Measurements from ENCODE around the gene NTMT1. TPM values are rescaled to one million over a fixed set of nuclear protein-coding genes. Genes with fewer than 3 reads are reported as not detected.
A peak's percentile ranks its signal among the peaks of the same experiment; 100 is the strongest.

Gene NTMT1
- total and polyA plus RNA-seq, 9 of the 15 experiments (the other 6 are each of a cell fraction or from before 2014, with no cell fraction given), result 42.1 to 116 (median 74.7) TPM

DNA sequence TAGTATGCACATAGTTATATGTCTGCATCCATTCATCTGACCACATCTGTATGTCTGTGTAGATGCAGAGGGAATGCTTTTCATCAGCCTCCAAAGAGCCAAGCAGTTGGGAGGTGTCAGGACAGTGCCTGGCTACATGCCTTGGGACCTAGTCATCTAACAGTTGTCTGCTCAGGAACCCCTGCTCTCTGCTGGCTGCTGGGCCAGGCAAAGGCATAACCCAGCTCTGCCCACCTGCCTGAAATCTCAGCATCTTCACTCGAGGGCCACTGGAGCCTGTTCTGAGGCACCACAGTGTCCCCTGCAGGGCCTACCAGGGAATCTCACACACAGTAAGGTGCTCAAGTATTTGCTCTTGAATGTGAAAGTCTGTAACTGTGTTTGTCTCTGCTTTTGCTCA is 8.8 kb upstream of the NTMT1 start:
- ChIA-PET POLR2A (interaction anchor here (1.0 kb wide), 1 partner anchor 489 kb away, joined by 5 read pairs; no protein-coding TSS in a partner anchor), CTCF (ENCODE audit: low intra/inter-chr PET ratio) (interaction anchor here (1.1 kb wide), 1 partner anchor 478 kb away, joined by 5 read pairs; no protein-coding TSS in a partner anchor)
- intact Hi-C loops (cut with micrococcal nuclease) (no loop called here), in situ Hi-C loops (cut with MboI) (loop anchor here (5.0 to 25.0 kb wide), 2 partner anchors 280 to 485 kb away; no protein-coding TSS in a partner anchor)
- H3K9me3 ChIP-seq (replicated peaks; ENCODE audit: control insufficient read depth, insufficient read depth, low read depth, low read length), result no peaks in the 10 kb centered on the region
- no peak overlapping the region for H2AFZ ChIP-seq (ENCODE audit: low read depth, low read length)
- no peak for FAIRE-seq
- DNase-seq (ENCODE audit: extremely low read depth in 1 of 4, low spot score in 3 of 4), result peak in 1 of 4 experiments; percentile 39
- peaks cover 7 to 49% of the 10 kb centered on the region in 2 experiments; a peak in 4 of 5 replicates for H3K27me3 ChIP-seq (ENCODE audit: control insufficient read depth in 2 of 2, insufficient read depth in 2 of 2, low read length in 2 of 2)
- H3K27ac ChIP-seq (ENCODE audit: extremely low read depth, low read depth, low read length), result no peak overlapping the region
- no TSS peak for BruUV-seq (replicated peaks)
- no peaks in the 10 kb centered on the region for H3K79me2 ChIP-seq (ENCODE audit: control insufficient read depth, insufficient read depth, low read length)
- no peak overlapping the region for H3K9ac ChIP-seq (ENCODE audit: insufficient read depth in 1 of 2, low read depth in 2 of 2, low read length in 2 of 2)
- H3K4me2 ChIP-seq (ENCODE audit: insufficient read depth, low read length), result no peak overlapping the region
- peaks cover 0 to 32% of the 10 kb centered on the region in 2 experiments; a peak in 4 of 5 replicates for H3K4me1 ChIP-seq (replicated peaks in 1 of 2; ENCODE audit: control insufficient read depth in 2 of 2, insufficient read depth in 2 of 2, low read length in 2 of 2)
- H3K9me1 ChIP-seq (ENCODE audit: control insufficient read depth, insufficient read depth, low read length), result no peaks in the 10 kb centered on the region
- 0 out of 2 replicates have a peak, but pooled peaks cover 1% of the 10 kb centered on the region for H4K20me1 ChIP-seq (replicated peaks; ENCODE audit: control insufficient read depth, insufficient read depth, low read length)
- H3K4me3 ChIP-seq, result no peak overlapping the region
- 0% methylated on average over 1 of the region's 1 CpG for WGBS (ENCODE audit: insufficient coverage, low coverage, missing lambda C conversion rate)
- no peaks in the 10 kb centered on the region for H3K36me3 ChIP-seq (ENCODE audit: control insufficient read depth, insufficient read depth, low read length)
- ATAC-seq, result peak; percentile 56
- TF ChIP-seq, protein P1, sequence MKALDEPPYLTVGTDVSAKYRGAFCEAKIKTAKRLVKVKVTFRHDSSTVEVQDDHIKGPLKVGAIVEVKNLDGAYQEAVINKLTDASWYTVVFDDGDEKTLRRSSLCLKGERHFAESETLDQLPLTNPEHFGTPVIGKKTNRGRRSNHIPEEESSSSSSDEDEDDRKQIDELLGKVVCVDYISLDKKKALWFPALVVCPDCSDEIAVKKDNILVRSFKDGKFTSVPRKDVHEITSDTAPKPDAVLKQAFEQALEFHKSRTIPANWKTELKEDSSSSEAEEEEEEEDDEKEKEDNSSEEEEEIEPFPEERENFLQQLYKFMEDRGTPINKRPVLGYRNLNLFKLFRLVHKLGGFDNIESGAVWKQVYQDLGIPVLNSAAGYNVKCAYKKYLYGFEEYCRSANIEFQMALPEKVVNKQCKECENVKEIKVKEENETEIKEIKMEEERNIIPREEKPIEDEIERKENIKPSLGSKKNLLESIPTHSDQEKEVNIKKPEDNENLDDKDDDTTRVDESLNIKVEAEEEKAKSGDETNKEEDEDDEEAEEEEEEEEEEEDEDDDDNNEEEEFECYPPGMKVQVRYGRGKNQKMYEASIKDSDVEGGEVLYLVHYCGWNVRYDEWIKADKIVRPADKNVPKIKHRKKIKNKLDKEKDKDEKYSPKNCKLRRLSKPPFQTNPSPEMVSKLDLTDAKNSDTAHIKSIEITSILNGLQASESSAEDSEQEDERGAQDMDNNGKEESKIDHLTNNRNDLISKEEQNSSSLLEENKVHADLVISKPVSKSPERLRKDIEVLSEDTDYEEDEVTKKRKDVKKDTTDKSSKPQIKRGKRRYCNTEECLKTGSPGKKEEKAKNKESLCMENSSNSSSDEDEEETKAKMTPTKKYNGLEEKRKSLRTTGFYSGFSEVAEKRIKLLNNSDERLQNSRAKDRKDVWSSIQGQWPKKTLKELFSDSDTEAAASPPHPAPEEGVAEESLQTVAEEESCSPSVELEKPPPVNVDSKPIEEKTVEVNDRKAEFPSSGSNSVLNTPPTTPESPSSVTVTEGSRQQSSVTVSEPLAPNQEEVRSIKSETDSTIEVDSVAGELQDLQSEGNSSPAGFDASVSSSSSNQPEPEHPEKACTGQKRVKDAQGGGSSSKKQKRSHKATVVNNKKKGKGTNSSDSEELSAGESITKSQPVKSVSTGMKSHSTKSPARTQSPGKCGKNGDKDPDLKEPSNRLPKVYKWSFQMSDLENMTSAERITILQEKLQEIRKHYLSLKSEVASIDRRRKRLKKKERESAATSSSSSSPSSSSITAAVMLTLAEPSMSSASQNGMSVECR (CRISPR knock-in tag; IDR thresholded peaks at IDR 0.05), result 0 out of 2 replicates have a peak, but pooled peaks have one; percentile 26
- TF ChIP-seq SAFB (IDR thresholded peaks at IDR 0.05; ENCODE audit: borderline replicate concordance, low read depth, low read length), result no peak
- peak; percentile 40; the same call in 1 of the 2 replicates for TF ChIP-seq SMC3 (conservative IDR thresholded peaks at IDR 0.05; ENCODE audit: insufficient read depth, low read depth, low read length)
- TF ChIP-seq FOXK1 (CRISPR knock-in tag; IDR thresholded peaks at IDR 0.05; ENCODE audit: borderline replicate concordance), result no peak
- TF ChIP-seq TEAD1 (CRISPR knock-in tag; IDR thresholded peaks at IDR 0.05), result 0 out of 4 replicates have a peak, but pooled peaks of 1 of the 2 experiments have one; percentile 36
- TF ChIP-seq ZNF134 (CRISPR knock-in tag; conservative IDR thresholded peaks at IDR 0.05), result no peak
- peak; percentile 47; the same call in 1 of the 2 replicates for TF ChIP-seq CTBP1 (IDR thresholded peaks at IDR 0.05; ENCODE audit: borderline replicate concordance)
- TF ChIP-seq, protein P2, sequence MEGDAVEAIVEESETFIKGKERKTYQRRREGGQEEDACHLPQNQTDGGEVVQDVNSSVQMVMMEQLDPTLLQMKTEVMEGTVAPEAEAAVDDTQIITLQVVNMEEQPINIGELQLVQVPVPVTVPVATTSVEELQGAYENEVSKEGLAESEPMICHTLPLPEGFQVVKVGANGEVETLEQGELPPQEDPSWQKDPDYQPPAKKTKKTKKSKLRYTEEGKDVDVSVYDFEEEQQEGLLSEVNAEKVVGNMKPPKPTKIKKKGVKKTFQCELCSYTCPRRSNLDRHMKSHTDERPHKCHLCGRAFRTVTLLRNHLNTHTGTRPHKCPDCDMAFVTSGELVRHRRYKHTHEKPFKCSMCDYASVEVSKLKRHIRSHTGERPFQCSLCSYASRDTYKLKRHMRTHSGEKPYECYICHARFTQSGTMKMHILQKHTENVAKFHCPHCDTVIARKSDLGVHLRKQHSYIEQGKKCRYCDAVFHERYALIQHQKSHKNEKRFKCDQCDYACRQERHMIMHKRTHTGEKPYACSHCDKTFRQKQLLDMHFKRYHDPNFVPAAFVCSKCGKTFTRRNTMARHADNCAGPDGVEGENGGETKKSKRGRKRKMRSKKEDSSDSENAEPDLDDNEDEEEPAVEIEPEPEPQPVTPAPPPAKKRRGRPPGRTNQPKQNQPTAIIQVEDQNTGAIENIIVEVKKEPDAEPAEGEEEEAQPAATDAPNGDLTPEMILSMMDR (IDR thresholded peaks at IDR 0.05 in 2 of 3, conservative IDR thresholded peaks at IDR 0.05 in 1 of 3; ENCODE audit: insufficient read depth in 2 of 3, low read depth in 1 of 3, low read length in 3 of 3), result peak; percentile 57 to 64 (median 61)
- peak in 1 of 2 experiments; percentile 62; a peak in 3 of 4 replicates for TF ChIP-seq RAD21 (CRISPR knock-in tag; conservative IDR thresholded peaks at IDR 0.05 in 1 of 2, IDR thresholded peaks at IDR 0.05 in 1 of 2)
- TF ChIP-seq PHF21A (IDR thresholded peaks at IDR 0.05; ENCODE audit: borderline replicate concordance, low read depth), result peak; percentile 81; the same call in 1 of the 2 replicates
- peak; percentile 68 for TF ChIP-seq SMAD4 (CRISPR knock-in tag; conservative IDR thresholded peaks at IDR 0.05)
- TF ChIP-seq ZNF324 (CRISPR knock-in tag; IDR thresholded peaks at IDR 0.05), result no peak
- TF ChIP-seq, protein P3, sequence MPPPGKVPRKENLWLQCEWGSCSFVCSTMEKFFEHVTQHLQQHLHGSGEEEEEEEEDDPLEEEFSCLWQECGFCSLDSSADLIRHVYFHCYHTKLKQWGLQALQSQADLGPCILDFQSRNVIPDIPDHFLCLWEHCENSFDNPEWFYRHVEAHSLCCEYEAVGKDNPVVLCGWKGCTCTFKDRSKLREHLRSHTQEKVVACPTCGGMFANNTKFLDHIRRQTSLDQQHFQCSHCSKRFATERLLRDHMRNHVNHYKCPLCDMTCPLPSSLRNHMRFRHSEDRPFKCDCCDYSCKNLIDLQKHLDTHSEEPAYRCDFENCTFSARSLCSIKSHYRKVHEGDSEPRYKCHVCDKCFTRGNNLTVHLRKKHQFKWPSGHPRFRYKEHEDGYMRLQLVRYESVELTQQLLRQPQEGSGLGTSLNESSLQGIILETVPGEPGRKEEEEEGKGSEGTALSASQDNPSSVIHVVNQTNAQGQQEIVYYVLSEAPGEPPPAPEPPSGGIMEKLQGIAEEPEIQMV (tag; conservative IDR thresholded peaks at IDR 0.05; ENCODE audit: low read depth), result no peak

All from K562 (cell line).